GM23338 (cell line): ENCODE results near the gene SH3BP2.

Experiments
- ETS1 ChIP-seq: IDR thresholded peaks from 2 replicates; pipeline ENCODE4 v1.6.1; 2016; ENCODE audit warnings: antibody characterized with exemption
- EZH2 ChIP-seq: fragments of 200-600 bp; sonication (generic); IDR thresholded peaks from one replicate; pipeline ENCODE4 v1.8.0; 2017; ENCODE audit warnings: antibody characterized with exemption, mild to moderate bottlenecking, low read depth; ENCODE audit not compliant: unreplicated experiment
- POLR2AphosphoS5 ChIP-seq: IDR thresholded peaks from 2 replicates; pipeline ENCODE4 v1.6.1; 2016; ENCODE audit warnings: antibody characterized with exemption, low read depth
- REST ChIP-seq: IDR thresholded peaks from one replicate; pipeline ENCODE4 v1.6.1; 2018; ENCODE audit warnings: antibody characterized with exemption; ENCODE audit not compliant: unreplicated experiment
- TF ChIP-seq, protein P1 (sequence below), 2 experiments: fragments of 200-600 bp in 1 of 2; sonication (generic) in 1 of 2; conservative IDR thresholded peaks; 2 replicates each; pipeline versions ENCODE4 v1.5.1 to v1.6.1; 2016 to 2017; ENCODE audit warnings: antibody characterized with exemption in 2 of 2, low read depth in 2 of 2, mild to moderate bottlenecking in 2 of 2, moderate library complexity in 1 of 2

- TF ChIP-seq POLR2AphosphoS5, result no peak
- TF ChIP-seq, protein P1, sequence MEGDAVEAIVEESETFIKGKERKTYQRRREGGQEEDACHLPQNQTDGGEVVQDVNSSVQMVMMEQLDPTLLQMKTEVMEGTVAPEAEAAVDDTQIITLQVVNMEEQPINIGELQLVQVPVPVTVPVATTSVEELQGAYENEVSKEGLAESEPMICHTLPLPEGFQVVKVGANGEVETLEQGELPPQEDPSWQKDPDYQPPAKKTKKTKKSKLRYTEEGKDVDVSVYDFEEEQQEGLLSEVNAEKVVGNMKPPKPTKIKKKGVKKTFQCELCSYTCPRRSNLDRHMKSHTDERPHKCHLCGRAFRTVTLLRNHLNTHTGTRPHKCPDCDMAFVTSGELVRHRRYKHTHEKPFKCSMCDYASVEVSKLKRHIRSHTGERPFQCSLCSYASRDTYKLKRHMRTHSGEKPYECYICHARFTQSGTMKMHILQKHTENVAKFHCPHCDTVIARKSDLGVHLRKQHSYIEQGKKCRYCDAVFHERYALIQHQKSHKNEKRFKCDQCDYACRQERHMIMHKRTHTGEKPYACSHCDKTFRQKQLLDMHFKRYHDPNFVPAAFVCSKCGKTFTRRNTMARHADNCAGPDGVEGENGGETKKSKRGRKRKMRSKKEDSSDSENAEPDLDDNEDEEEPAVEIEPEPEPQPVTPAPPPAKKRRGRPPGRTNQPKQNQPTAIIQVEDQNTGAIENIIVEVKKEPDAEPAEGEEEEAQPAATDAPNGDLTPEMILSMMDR (conservative IDR thresholded peaks at IDR 0.05; ENCODE audit: low read depth in 2 of 2), result no peak
- no peak for TF ChIP-seq ETS1
- TF ChIP-seq EZH2, result no peak
- no peak for TF ChIP-seq REST
These were observed 2.0 kb upstream of the SH3BP2 start for GRCh38 chr4:2790583-2791517.
